ENCODE results near the gene SPATA7. TPM values are rescaled to one million over a fixed set of nuclear protein-coding genes. Genes with fewer than 3 reads are reported as not detected.

SPATA7 gene
- total RNA-seq, 4 donors from 2014 or later = 7.9 to 23.0 (median 14.6) TPM

DNA sequence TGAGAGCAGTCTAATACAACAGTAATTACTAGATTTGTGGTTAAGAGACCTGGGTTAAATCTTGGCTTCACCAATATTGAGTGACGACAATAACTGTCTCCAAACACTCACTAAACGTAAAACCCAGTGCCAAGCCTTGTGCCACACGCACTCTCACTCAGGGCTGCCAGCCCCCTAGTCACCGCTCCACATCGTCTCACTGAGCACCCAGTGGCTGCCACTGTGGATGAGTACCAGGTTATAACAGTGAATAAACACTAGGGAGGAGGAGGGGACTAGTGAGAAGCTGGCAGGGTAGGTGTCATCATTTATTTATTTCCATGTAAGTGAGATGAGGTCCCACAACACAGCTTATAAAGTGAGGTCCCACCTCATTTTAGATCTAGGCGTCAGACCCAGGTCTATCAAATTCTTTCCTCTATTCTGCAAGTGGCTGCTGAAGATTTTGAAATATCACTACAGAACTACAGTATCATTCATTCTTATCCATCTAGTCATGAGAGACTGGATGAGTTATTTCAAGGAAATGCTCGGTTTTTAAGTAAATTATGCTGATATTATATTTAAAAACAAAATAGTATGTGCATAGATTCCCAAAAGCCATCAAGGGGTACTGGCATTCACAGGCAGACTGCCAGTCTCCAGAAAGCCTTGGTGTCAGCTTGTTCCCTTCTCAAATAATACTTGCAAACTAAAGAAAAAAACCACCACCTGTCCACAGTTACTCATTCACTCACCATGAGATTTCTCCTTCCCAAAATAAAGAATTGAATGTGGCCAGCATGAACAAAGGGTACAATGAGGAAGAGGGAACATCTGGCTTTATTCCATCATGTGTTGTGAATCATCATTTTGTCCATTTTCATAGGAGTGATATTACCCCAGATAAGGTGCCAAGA lies 85.3 kb downstream of the SPATA7 start:
- TF ChIP-seq, protein P1, sequence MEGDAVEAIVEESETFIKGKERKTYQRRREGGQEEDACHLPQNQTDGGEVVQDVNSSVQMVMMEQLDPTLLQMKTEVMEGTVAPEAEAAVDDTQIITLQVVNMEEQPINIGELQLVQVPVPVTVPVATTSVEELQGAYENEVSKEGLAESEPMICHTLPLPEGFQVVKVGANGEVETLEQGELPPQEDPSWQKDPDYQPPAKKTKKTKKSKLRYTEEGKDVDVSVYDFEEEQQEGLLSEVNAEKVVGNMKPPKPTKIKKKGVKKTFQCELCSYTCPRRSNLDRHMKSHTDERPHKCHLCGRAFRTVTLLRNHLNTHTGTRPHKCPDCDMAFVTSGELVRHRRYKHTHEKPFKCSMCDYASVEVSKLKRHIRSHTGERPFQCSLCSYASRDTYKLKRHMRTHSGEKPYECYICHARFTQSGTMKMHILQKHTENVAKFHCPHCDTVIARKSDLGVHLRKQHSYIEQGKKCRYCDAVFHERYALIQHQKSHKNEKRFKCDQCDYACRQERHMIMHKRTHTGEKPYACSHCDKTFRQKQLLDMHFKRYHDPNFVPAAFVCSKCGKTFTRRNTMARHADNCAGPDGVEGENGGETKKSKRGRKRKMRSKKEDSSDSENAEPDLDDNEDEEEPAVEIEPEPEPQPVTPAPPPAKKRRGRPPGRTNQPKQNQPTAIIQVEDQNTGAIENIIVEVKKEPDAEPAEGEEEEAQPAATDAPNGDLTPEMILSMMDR (IDR thresholded peaks at IDR 0.05) = no peak
- DNase-seq (ENCODE audit: low spot score) = no peak
- no peak for ATAC-seq (ENCODE audit: low FRiP score)

DNA sequence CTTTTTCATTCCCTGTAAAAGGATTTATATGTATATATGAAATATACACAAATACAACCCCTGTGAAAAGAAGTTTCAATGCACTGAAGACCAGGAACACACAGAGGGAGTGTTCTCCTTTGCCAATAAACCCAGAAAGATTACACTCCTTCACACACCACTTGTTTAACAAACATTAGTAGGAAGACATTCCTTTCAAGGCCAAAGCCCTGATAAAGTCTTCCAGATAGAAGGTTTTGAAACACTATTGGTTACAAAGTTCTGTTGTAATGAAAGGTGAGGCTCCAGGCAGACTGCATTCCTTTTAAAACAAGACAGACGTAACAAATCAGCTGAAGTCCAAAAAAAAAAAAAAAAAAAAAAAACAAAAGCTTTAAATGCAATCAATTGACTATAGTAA lies 88.3 kb downstream of the SPATA7 start:
- TF ChIP-seq, protein P1 (IDR thresholded peaks at IDR 0.05) = no peak
- ATAC-seq (ENCODE audit: low FRiP score) = peak; percentile 60

DNA sequence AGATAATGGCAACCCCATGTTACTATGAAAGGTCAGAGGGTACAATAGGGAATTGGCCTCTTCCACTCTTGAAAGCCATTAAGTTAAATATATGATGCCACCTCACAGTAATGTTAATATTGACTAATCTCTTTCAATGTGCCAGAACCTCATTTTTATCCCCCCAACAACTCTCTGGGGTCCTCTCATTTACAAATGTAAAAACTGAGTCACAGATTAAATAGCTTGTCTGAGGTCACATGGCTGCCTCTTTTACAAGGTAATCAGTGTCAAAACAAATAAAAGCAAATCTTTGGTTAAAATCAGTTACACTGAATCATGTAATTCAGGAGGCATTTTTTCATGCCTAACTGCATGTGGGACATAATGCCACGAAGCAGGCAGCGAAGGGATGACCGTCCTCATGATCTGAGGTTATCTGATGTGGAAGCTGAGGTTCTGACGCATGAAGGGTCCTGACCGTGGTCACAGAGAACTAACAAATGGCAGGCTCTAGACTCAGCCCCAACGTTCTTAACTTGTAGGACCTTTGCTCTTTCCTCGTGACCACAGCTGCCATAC lies 90.8 kb downstream of the SPATA7 start:
- no peak for DNase-seq (ENCODE audit: low spot score)
- no peak for ATAC-seq (ENCODE audit: low FRiP score)
- TF ChIP-seq, protein P1 (IDR thresholded peaks at IDR 0.05) = no peak

More for the DNA sequence above, 88.3 kb downstream of the SPATA7 start:
- DNase-seq (ENCODE audit: low spot score) = no peak

DNA sequence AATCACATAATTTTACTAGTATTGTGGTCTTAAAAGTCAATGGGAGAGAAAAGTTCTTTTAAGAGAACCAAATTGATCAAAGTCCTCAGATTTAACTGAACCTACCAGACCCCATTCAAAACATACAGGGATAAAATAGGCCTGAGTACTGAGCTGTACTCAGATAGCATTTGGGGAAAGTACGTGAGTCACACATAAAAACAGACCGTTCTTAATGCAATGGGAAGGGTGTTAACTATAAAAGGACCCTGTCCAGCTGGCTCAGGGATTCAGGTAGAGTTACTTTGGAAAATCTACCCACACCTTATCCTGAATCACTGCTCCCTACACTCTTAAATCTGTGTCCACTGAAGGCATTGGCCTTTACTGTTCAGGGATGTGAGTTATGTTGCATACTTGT lies 91.4 kb downstream of the SPATA7 start:
- ATAC-seq (ENCODE audit: low FRiP score) = no peak
- TF ChIP-seq, protein P1 (IDR thresholded peaks at IDR 0.05) = no peak
- no peak for DNase-seq (ENCODE audit: low spot score)

DNA sequence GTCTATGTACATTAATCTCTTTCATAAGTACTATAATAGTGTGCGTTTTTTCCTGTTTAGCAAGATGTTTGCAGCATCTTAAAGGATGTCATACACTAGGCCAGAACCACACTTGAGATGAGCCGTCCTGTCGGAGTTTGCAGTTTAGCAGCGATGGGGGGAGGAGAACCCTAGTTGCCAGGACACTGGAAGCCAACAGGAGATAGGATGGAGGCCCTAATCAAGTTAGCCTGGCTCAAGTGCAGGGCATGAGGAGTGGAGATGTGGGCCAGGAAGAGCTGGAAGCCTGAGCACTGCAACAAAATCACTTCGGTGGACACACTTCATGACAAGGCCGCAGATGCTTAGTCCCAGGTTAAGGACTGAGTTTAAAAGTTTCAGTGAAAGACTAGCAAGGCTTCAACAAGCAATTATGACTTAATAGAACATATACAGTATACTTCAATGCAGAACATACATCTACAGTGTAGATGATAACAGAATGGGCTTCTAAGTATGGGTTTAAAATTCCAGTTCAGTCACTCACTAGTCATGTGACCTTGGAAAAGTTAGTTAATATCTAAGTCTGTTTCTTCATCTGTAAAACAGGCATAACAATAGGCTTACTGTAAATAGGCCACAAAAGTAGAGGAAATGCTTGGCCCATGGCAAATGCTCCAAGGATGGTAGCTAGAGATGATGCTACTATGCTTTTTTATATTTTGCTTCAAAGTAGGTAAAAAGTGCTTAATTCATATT lies 92.2 kb downstream of the SPATA7 start:
- ATAC-seq (ENCODE audit: low FRiP score) (no peak), DNase-seq (ENCODE audit: low spot score) (no peak)
- TF ChIP-seq, protein P1 (IDR thresholded peaks at IDR 0.05) = no peak

DNA sequence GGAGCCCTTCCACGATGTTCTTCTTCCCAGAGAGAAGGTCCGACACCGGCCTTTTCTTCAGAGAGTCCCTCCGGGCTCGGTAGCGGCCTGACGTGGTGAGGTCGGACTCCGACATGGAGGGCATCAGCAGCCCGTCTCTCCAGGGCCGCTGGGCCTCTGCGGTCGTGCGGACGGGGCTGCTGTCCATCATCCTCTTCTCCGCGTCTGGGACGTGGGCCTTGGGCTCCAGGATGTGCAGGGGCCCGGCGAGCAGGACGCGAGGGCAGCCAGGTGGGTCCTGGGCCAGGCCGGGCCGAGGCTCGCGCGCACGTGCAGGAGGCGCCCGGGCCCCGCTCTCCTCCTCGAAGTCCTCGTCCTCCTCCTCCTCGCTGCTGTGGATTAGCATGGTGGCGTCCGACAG lies 93.5 kb downstream of the SPATA7 start:
- ATAC-seq (ENCODE audit: low FRiP score) (no peak), DNase-seq (ENCODE audit: low spot score) (no peak)
- TF ChIP-seq, protein P1 (IDR thresholded peaks at IDR 0.05) = no peak

Data from omental fat pad (tissue), 4 donors.